ENCODE measurements around the gene ANKS4B. TPM values are rescaled to one million over a fixed set of nuclear protein-coding genes. Genes with fewer than 3 reads are reported as not detected.

The ANKS4B gene
- total and polyA plus RNA-seq, 4 donors = 5.7 to 13.6 (median 8.7) TPM

DNA sequence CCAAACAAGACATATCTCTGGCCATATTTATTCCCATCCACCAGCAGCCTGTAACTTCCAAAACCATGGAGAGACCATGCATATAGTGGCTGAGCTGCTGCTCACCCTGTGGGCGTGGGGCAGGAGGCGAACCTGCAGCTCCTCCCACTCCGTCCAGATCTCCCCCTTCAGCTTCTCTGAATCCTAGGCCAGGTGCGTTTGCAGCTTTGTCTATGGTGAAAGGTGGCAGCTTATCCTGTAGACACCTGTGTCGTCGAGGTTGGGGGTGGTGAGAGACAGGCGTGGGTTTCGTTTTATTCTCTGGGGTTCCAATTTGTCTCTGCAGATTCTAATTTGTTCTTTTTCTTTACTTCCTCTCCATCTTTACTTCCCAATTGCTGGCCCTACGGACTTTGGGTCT, 9.7 kb upstream of the ANKS4B start:
- 77% methylated on average over 9 of the region's 9 CpGs for WGBS
- TF ChIP-seq ZBTB33 (IDR thresholded peaks at IDR 0.05) (no peak), RXRA (IDR thresholded peaks at IDR 0.05) (no peak), RAD21 (IDR thresholded peaks at IDR 0.05) (no peak), SP1 (IDR thresholded peaks at IDR 0.05) (no peak), HNF4G (IDR thresholded peaks at IDR 0.05) (no peak), EGR1 (IDR thresholded peaks at IDR 0.05; ENCODE audit: low read depth in 2 of 2) (no peak), NR2F2 (IDR thresholded peaks at IDR 0.05) (no peak), TAF1 (conservative IDR thresholded peaks at IDR 0.05) (no peak), FOXA2 (IDR thresholded peaks at IDR 0.05) (no peak), GABPA (IDR thresholded peaks at IDR 0.05 in 1 of 2, conservative IDR thresholded peaks at IDR 0.05 in 1 of 2) (no peak)
- TF ChIP-seq, protein P1, sequence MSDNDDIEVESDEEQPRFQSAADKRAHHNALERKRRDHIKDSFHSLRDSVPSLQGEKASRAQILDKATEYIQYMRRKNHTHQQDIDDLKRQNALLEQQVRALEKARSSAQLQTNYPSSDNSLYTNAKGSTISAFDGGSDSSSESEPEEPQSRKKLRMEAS (IDR thresholded peaks at IDR 0.05) = no peak
- H3K9me3 ChIP-seq (ENCODE audit: control insufficient read depth in 4 of 4, low read length in 3 of 4) = no peaks in the 10 kb centered on the region
- no peak overlapping the region for H3K27ac ChIP-seq (ENCODE audit: low read depth in 1 of 2, low read length in 2 of 2)
- no peaks in the 10 kb centered on the region for H3K36me3 ChIP-seq (ENCODE audit: control insufficient read depth in 4 of 4, insufficient read depth in 3 of 4, low read depth in 1 of 4, low read length in 3 of 4)
- H3K9ac ChIP-seq (ENCODE audit: low read depth in 1 of 2, low read length in 2 of 2) = no peak overlapping the region
- no peak overlapping the region for H3K4me3 ChIP-seq (ENCODE audit: low read depth in 1 of 3, low read length in 3 of 3)
- DNase-seq (ENCODE audit: low spot score) = no peak
- no peaks in the 10 kb centered on the region for H3K4me1 ChIP-seq (ENCODE audit: control insufficient read depth in 4 of 4, insufficient read depth in 4 of 4, low read length in 3 of 4)
- no peaks in the 10 kb centered on the region for H3K27me3 ChIP-seq (ENCODE audit: control insufficient read depth in 4 of 4, insufficient read depth in 4 of 4, low read length in 3 of 4)

- Histone ChIP-seq H3K9ac (ENCODE audit: low read depth in 1 of 2, low read length in 2 of 2) (no peak overlapping the region), H3K27me3 (ENCODE audit: control insufficient read depth in 4 of 4, insufficient read depth in 4 of 4, low read length in 3 of 4) (no peaks in the 10 kb centered on the region), H3K9me3 (ENCODE audit: control insufficient read depth in 4 of 4, low read length in 3 of 4) (no peaks in the 10 kb centered on the region), H3K4me3 (ENCODE audit: low read depth in 1 of 3, low read length in 3 of 3) (no peak overlapping the region), H3K27ac (ENCODE audit: low read depth in 1 of 2, low read length in 2 of 2) (no peak overlapping the region), H3K4me1 (ENCODE audit: control insufficient read depth in 4 of 4, insufficient read depth in 4 of 4, low read length in 3 of 4) (no peaks in the 10 kb centered on the region), H3K36me3 (ENCODE audit: control insufficient read depth in 4 of 4, insufficient read depth in 3 of 4, low read depth in 1 of 4, low read length in 3 of 4) (no peaks in the 10 kb centered on the region)
- TF ChIP-seq FOXA1 (IDR thresholded peaks at IDR 0.05) (no peak), JUND (IDR thresholded peaks at IDR 0.05) (no peak), TAF1 (conservative IDR thresholded peaks at IDR 0.05) (no peak), RAD21 (IDR thresholded peaks at IDR 0.05) (no peak), ATF3 (IDR thresholded peaks at IDR 0.05) (no peak), GABPA (IDR thresholded peaks at IDR 0.05 in 1 of 2, conservative IDR thresholded peaks at IDR 0.05 in 1 of 2) (no peak), ZBTB33 (IDR thresholded peaks at IDR 0.05) (no peak), REST (IDR thresholded peaks at IDR 0.05) (no peak), SP1 (IDR thresholded peaks at IDR 0.05) (no peak), HNF4G (IDR thresholded peaks at IDR 0.05) (no peak), HNF4A (conservative IDR thresholded peaks at IDR 0.05) (no peak), RXRA (IDR thresholded peaks at IDR 0.05) (no peak), FOXA2 (IDR thresholded peaks at IDR 0.05) (no peak), YY1 (IDR thresholded peaks at IDR 0.05) (no peak), EGR1 (IDR thresholded peaks at IDR 0.05; ENCODE audit: low read depth in 2 of 2) (no peak), NR2F2 (IDR thresholded peaks at IDR 0.05) (no peak)
- TF ChIP-seq, protein P1 (IDR thresholded peaks at IDR 0.05) = no peak
- TF ChIP-seq, protein P2, sequence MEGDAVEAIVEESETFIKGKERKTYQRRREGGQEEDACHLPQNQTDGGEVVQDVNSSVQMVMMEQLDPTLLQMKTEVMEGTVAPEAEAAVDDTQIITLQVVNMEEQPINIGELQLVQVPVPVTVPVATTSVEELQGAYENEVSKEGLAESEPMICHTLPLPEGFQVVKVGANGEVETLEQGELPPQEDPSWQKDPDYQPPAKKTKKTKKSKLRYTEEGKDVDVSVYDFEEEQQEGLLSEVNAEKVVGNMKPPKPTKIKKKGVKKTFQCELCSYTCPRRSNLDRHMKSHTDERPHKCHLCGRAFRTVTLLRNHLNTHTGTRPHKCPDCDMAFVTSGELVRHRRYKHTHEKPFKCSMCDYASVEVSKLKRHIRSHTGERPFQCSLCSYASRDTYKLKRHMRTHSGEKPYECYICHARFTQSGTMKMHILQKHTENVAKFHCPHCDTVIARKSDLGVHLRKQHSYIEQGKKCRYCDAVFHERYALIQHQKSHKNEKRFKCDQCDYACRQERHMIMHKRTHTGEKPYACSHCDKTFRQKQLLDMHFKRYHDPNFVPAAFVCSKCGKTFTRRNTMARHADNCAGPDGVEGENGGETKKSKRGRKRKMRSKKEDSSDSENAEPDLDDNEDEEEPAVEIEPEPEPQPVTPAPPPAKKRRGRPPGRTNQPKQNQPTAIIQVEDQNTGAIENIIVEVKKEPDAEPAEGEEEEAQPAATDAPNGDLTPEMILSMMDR (IDR thresholded peaks at IDR 0.05; ENCODE audit: low read depth, low read length, missing input control) = no peak
- DNase-seq (ENCODE audit: low spot score) = no peak
- WGBS = 65% methylated on average over 2 of the region's 2 CpGs
Observed at GRCh38 chr16:21224800-21225199, 8.7 kb upstream of the ANKS4B start.
